HG02870 (cell line): ENCODE data around the gene DLL4.

Source experiments
- ATAC-seq: cut with Tn5 transposase; IDR thresholded peaks from one replicate; pipeline ENCODE4 v1.9.1; 2021; ENCODE audit warnings: mild to moderate bottlenecking, moderate library complexity; ENCODE audit not compliant: unreplicated experiment

DLL4 gene

GRCh38 chr15:40986820-40987219 is 57.7 kb downstream of the DLL4 start:
- no peak for ATAC-seq

GRCh38 chr15:40988156-40988555 is 59.0 kb downstream of the DLL4 start:
- ATAC-seq = no peak
